AG09319 (cell line): ENCODE data around the gene RNF213.

Source experiments
- DNase-seq: peaks from one replicate; pipeline ENCODE4 v3.0.0-alpha.2; 2010; ENCODE audit warnings: low read depth; ENCODE audit errors: extremely low read depth
- TF ChIP-seq, protein P1 (sequence below): IDR thresholded peaks from 2 replicates; pipeline ENCODE4 v1.5.1; 2011; ENCODE audit warnings: low read depth, mild to moderate bottlenecking, inconsistent platforms, low read length, moderate library complexity

Gene RNF213

GRCh38 chr17:80339731-80340456, 79.2 kb downstream of the RNF213 start:
- TF ChIP-seq, protein P1, sequence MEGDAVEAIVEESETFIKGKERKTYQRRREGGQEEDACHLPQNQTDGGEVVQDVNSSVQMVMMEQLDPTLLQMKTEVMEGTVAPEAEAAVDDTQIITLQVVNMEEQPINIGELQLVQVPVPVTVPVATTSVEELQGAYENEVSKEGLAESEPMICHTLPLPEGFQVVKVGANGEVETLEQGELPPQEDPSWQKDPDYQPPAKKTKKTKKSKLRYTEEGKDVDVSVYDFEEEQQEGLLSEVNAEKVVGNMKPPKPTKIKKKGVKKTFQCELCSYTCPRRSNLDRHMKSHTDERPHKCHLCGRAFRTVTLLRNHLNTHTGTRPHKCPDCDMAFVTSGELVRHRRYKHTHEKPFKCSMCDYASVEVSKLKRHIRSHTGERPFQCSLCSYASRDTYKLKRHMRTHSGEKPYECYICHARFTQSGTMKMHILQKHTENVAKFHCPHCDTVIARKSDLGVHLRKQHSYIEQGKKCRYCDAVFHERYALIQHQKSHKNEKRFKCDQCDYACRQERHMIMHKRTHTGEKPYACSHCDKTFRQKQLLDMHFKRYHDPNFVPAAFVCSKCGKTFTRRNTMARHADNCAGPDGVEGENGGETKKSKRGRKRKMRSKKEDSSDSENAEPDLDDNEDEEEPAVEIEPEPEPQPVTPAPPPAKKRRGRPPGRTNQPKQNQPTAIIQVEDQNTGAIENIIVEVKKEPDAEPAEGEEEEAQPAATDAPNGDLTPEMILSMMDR: no peak
- no peak for DNase-seq

DNA sequence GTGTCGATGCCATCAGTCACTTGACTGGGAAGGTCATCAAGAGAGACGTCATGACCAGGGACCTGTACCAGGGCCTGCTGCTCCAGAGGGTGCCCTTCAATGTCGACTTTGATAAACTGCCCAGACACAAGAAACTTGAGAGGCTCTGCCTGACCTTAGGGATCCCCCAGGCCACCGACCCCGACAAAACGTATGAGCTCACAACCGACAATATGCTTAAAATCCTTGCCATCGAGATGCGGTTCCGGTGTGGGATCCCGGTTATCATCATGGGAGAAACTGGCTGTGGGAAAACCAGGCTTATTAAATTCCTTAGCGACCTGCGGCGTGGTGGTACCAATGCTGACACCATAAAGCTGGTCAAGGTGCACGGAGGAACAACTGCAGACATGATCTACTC, 84.7 kb downstream of the RNF213 start:
- TF ChIP-seq, protein P1: no peak

GRCh38 chr17:80345841-80346497, 85.3 kb downstream of the RNF213 start:
- TF ChIP-seq, protein P1: no peak

More for the DNA sequence above, 84.7 kb downstream of the RNF213 start:
- DNase-seq: no peak

DNA sequence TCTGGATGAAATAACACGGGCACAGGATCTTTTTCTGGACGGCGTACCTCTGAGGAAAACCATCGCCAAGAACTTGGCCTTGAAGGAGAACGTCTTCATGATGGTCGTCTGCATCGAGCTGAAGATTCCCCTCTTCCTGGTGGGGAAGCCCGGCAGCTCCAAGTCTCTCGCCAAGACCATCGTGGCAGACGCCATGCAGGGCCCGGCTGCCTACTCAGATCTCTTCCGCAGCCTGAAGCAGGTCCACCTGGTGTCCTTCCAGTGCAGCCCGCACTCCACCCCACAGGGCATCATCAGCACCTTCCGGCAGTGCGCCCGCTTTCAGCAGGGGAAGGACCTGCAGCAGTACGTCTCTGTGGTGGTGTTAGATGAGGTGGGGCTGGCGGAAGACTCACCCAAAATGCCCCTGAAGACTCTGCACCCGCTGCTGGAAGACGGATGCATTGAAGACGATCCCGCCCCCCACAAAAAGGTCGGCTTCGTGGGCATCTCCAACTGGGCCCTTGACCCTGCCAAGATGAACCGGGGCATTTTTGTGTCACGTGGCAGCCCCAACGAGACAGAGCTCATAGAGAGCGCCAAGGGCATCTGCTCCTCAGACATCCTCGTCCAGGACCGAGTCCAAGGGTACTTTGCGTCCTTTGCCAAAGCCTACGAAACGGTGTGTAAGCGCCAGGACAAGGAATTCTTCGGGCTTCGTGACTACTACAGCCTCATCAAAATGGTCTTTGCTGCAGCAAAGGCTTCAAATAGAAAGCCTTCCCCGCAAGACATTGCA, 86.0 kb downstream of the RNF213 start:
- TF ChIP-seq, protein P1: no peak

More at GRCh38 chr17:80345841-80346497, 85.3 kb downstream of the RNF213 start:
- DNase-seq: no peak

GRCh38 chr17:80347536-80347935, 86.9 kb downstream of the RNF213 start:
- TF ChIP-seq, protein P1: no peak
- DNase-seq: no peak

More for the DNA sequence above, 86.0 kb downstream of the RNF213 start:
- DNase-seq: no peak

- TF ChIP-seq, protein P1: no peak
- DNase-seq: no peak
Measured at GRCh38 chr17:80347948-80348351, 87.3 kb downstream of the RNF213 start.
